Stimulated activated CD4-positive, alpha-beta T cell treated with anti-CD3 and anti-CD28 coated beads, Interleukin-1b, Interleukin-23, amount 100 ng/mL, for 4 hours (primary cell): ENCODE data around the gene XG.
"Not testable (repeated sequence)": the region's sequence is repeated elsewhere in the genome, so short reads cannot be mapped to it uniquely, and the experiment has no call there.

Experiments used
- DNase-seq, 2 donors: peaks; one replicate each; pipeline ENCODE4 v3.0.0-alpha.2; 2020; ENCODE audit warnings: low read depth in 2 of 2

Gene XG

GRCh38 chrX:2780472-2781225 is 28.8 kb downstream of the XG start:
- not testable (repeated sequence) for DNase-seq

DNA sequence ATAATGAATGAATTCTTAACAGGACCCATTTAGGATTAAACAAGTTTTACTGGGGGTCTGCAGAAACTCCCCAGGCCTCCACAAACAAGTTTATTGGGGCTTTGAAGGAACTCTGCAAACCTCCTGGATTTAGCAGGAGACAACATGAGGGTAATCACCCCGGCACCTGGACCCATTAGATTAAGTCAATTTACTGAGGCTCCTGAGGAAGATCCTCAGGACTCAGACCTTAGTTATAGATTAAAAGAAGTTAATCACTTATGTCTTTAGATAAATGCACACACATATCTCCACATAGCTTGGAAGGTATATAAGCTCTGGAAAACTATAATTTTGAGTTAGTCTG is 29.4 kb downstream of the XG start:
- no peak for DNase-seq

- DNase-seq: no peak
Measured at GRCh38 chrX:2781698-2782097, 29.9 kb downstream of the XG start.

- DNase-seq: no peak
Measured at GRCh38 chrX:2782171-2782570, 30.3 kb downstream of the XG start.

DNA sequence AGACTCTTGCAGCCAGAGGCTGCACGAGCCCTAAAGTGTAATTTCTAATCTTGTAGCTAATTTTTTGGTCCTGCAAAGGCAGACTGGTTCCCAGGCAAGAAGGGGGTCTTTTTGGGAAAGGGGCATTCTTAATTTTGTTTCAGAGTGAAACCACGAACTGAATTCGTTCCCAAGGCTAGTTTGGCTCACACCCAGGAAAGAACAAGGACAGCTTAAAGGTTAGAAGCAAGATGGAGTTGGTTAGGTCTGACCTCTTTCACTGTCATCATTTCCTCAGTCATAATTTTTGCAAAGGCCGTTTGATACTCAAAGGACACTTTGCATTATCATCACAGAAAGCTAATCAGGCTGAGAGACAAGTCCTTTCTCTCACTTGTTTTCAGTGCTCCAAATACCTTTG is 30.9 kb downstream of the XG start:
- DNase-seq: no peak

- no peak for DNase-seq
Measured at GRCh38 chrX:2784026-2784425, 32.2 kb downstream of the XG start.

DNA sequence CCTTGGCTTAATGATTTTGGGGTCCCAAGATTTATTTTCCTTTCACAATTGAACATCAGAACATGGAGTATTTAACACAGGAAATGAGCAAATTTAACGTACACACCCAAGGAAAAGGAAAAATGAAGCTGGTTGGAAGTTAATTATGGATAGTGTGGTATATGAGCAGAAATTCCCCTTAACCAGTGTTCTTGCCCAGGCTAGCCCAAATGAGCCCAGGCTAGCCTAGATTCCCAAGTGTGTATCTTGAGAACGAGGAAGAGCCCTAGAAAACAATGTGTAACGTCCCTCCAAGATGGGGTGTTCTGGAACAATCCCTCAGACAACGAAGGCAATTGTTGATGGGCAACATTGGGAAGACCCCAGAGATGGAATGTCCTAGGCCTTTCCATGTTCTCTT is 33.7 kb downstream of the XG start:
- DNase-seq: no peak

- no peak for DNase-seq
Measured at GRCh38 chrX:2788980-2789379, 37.1 kb downstream of the XG start.

- DNase-seq: no peak
Measured at GRCh38 chrX:2789569-2789968, 37.7 kb downstream of the XG start.

- no peak for DNase-seq
Measured at GRCh38 chrX:2793752-2794151, 41.9 kb downstream of the XG start.

GRCh38 chrX:2794336-2794735 is 42.5 kb downstream of the XG start:
- no peak for DNase-seq

DNA sequence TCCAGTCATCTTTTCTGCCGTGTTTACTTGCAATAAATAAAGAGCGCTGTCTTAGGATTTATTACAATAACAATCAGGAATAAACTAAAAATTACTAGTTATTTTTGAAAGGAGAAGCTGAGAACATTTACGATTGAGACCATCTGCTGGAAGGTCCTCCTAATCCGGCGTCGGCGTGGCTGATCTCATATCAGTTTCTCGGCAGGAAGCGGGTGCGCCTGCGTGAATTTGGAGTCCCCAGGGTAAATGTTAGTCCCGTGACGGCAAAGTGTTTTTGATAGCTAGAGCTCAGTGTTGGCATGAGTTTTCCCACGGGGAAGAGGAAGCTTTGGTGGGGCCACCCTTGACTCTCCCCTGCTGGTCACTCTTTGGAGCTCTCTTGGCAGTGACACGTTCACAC is 45.0 kb downstream of the XG start:
- DNase-seq: not testable (repeated sequence)

- no peak for DNase-seq
Measured at GRCh38 chrX:2799369-2799768, 47.5 kb downstream of the XG start.

- DNase-seq: not testable (repeated sequence)
Measured at GRCh38 chrX:2799980-2800379, 48.1 kb downstream of the XG start.

GRCh38 chrX:2801223-2801622 is 49.4 kb downstream of the XG start:
- no peak for DNase-seq

DNA sequence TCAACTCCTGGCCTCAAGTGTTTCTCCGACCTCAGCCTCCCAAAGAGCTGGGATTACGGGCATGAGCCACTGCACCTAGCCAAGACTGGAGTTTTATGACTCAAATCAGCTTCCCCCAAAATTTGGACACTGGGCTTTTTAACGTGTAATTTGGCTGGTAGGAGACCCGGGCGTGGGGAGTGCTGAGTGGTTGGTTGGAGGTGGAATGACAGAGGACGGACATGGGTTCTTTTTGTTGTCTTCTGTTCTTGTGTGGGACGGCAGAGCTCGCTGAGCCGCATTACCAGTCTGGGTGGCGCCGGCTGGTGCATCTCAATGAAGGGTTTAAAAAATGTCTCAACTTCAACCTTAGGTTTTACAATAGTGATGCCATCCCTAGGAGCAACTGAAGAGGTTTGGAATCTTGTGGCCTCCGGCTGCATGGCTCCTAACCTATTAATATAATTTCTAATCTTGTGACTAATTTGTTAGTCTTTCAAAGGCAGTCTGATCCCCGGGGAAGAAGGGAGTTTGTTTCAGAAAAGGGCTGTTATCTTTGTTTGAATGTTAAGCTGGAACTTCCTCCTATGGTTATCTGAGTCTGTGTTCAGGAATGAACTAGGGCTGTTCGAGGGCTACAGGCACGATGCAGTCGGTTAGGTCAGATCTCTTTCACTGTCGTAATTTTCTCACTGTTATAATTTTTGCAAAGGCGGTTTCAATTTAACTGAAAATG is 50.7 kb downstream of the XG start:
- not testable (repeated sequence) for DNase-seq

DNA sequence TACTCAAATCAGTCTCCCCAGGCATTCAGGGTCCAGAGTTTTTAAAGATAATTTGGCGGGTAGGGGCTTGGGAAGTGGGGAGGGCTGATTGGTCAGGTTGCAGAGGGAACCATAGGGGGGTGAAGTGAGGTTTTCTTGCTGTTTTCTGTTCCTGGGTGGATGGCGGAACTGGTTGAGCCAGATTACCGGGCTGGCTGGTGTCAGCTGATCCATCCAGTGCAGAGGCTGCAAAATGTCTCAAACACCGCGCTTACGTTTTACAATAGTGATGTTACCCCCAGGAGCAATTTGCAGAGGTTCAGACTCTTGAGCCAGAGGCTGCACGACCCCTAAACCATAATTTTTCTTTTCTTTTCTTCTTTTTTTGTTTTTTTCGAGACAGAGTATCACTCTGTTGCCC is 51.6 kb downstream of the XG start:
- DNase-seq: not testable (repeated sequence)

- not testable (repeated sequence) for DNase-seq
Measured at GRCh38 chrX:2804106-2804843, 52.4 kb downstream of the XG start.

DNA sequence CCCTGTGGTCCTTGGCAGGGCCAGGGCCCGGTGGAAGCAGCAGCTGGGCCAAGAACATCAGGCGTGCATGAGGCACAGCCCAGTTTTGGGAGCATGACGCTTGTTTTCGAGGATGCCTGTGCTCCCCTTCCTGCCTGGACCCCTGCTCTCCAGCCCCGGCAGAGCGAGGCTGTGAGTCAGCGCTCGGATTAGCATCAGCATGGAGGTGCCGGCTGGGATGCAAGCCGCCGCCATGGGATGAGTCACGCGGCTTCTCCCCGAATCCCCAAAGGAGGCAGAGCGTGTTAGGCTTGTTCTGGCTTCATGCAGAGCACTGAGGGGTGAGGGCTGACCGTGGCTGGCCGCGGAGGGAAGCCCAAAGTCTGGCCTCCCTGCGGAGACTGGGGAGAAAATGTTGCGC is 53.0 kb downstream of the XG start:
- DNase-seq: not testable (repeated sequence)

- no peak for DNase-seq
Measured at GRCh38 chrX:2811271-2811670, 59.4 kb downstream of the XG start.

DNA sequence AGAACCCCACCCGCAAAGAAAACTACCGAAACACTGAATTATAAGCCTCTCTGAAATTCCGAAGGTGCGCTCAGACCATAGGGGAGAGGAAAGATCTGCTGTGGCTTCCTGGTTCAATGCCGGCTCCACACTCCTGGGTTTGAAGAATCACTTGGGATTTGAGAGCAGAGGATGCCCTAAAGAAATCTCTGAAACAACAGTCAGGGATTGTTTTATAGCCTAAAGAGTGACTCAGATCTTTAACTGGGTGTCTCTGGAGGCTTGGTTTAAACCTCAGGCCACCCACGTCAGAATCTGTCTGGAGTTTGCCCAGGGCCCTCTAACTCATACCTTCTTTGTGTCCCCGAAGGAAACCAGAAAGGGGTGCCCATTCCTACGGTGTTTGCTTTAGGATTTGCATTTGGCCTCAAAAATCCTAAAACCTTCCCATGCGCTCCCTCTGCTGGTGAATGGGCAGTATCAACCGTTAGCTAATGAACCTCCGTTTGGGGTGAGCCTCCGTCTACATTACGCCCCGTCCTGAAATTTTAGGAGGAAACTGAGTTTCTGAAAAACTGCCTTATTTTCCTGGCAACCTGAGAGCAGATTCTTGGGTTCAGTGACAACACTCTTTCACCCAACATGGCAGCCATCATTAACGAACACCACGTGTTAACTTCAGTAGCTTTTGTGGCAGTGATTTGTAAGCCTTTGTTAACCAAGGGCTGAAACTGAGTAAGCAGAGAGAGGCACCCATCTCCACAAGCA is 60.5 kb downstream of the XG start:
- peak; percentile 11 to 47 for DNase-seq

DNA sequence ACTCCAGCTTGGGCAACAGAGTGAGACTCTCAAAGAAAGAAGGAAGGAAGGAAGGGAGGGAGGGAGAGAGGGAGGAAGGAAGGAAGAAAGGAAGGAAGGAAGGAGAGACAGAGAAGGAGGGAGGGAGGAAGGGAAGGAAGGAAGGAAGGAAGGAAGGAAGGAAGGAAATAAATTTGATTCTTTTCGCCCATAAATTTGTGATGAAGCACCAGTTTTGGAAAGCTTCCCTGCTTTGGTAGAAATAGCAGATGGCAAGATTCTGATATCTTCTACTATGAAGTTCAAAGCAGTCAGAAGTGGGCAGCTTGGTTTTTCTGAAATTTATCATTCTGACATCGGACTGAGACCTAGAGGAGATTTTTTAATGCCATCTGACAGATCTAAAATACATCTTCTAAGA is 65.2 kb downstream of the XG start:
- DNase-seq: no peak
